OCI-LY3 (cell line): ENCODE measurements around the gene BCAT1.

Experiments
- H2AFZ ChIP-seq: fragments of 200-600, 300-600 bp; shearing (Covaris generic); 2 replicates; pipeline ENCODE4 v1.6.0; 2014; ENCODE audit warnings: antibody characterized with exemption, low read depth, low read length
- H3K27ac ChIP-seq: fragments of 200-600, 300-600 bp; sonication (generic); 2 replicates; pipeline ENCODE4 v1.5.1; 2014; ENCODE audit warnings: mild to moderate bottlenecking, low read length, moderate library complexity, mixed read lengths
- H3K27me3 ChIP-seq: fragments of 200-600, 300-600 bp; sonication (generic); 2 replicates; pipeline ENCODE4 v1.6.1; 2014; ENCODE audit warnings: low read depth, low read length, mixed read lengths
- H3K36me3 ChIP-seq: fragments of 200-600, 300-600 bp; sonication (generic); replicated peaks from 2 replicates; pipeline ENCODE3; 2014; ENCODE audit warnings: low read depth, low read length, mixed read lengths
- H3K4me1 ChIP-seq: fragments of 300-600, 200-600 bp; sonication (generic); 2 replicates; pipeline ENCODE4 v1.6.1; 2014; ENCODE audit warnings: low read length, mixed read lengths
- H3K4me2 ChIP-seq: fragments of 200-600, 300-600 bp; sonication (generic); 2 replicates; pipeline ENCODE4 v1.6.1; 2014; ENCODE audit warnings: low read length, mixed read lengths
- H3K4me3 ChIP-seq: fragments of 300-600, 200-600 bp; sonication (generic); 2 replicates; pipeline ENCODE4 v1.5.1; 2014; ENCODE audit warnings: antibody characterized with exemption, mild to moderate bottlenecking, low read length, moderate library complexity
- H3K79me2 ChIP-seq: fragments of 300-600, 200-600 bp; shearing (Covaris generic); 2 replicates; pipeline ENCODE4 v1.6.1; 2014; ENCODE audit warnings: mild to moderate bottlenecking, low read length, mixed read lengths
- H3K9ac ChIP-seq: fragments of 300-600, 200-600 bp; shearing (Covaris generic); 2 replicates; pipeline ENCODE4 v1.6.0; 2014; ENCODE audit warnings: mild to moderate bottlenecking, low read length, moderate library complexity
- H3K9me3 ChIP-seq: fragments of 200-600, 300-600 bp; shearing (Covaris generic); 2 replicates; pipeline ENCODE4 v1.6.1; 2014; ENCODE audit warnings: low read length, mixed read lengths; ENCODE audit not compliant: insufficient read depth
- H4K20me1 ChIP-seq: fragments of 200-600, 300-600 bp; sonication (generic); 2 replicates; pipeline ENCODE4 v1.6.1; 2016; ENCODE audit warnings: low read length, mixed read lengths; ENCODE audit not compliant: insufficient read depth
- CTCF ChIP-seq: fragments of 200-600, 300-600 bp; sonication (generic); IDR thresholded peaks from 2 replicates; pipeline ENCODE4 v1.5.1; 2014; ENCODE audit warnings: antibody characterized with exemption, low read length, low read depth
- EZH2phosphoT487 ChIP-seq: fragments of 200-600 bp; shearing (Covaris generic); IDR thresholded peaks from 2 replicates; pipeline ENCODE4 v1.6.1; 2018; ENCODE audit warnings: antibody characterized with exemption, mixed run types, low read depth

Gene BCAT1

GRCh38 chr12:24996820-24997219 is 47.9 kb upstream of the BCAT1 start:
- Histone ChIP-seq H3K4me3 (peak overlapping the region; percentile 76), H3K4me1 (peaks cover 69% of the 10 kb centered on the region), H3K4me2 (peak overlapping the region; percentile 95)

GRCh38 chr12:24996102-24996797 is 47.3 kb upstream of the BCAT1 start:
- peak overlapping the region; percentile 95 for H3K4me2 ChIP-seq
- no peak for TF ChIP-seq CTCF
- TF ChIP-seq EZH2phosphoT487, result no peak
- H2AFZ ChIP-seq, result peak overlapping the region; percentile 73; the same call in 1 of the 2 replicates
- peak overlapping the region; percentile 76 for H3K4me3 ChIP-seq
- no peaks in the 10 kb centered on the region for H3K79me2 ChIP-seq
- H3K4me1 ChIP-seq, result peaks cover 70% of the 10 kb centered on the region
- no peaks in the 10 kb centered on the region for H3K9me3 ChIP-seq
- peak overlapping the region; percentile 47 for H3K9ac ChIP-seq
- H3K36me3 ChIP-seq, result no peaks in the 10 kb centered on the region
- peak overlapping the region; percentile 82 for H3K27ac ChIP-seq
- H3K27me3 ChIP-seq, result no peaks in the 10 kb centered on the region; the same call in 1 of the 2 replicates
- H4K20me1 ChIP-seq, result no peaks in the 10 kb centered on the region

More at GRCh38 chr12:24996820-24997219, 47.9 kb upstream of the BCAT1 start:
- Histone ChIP-seq H3K27ac (peak overlapping the region; percentile 82), H3K79me2 (no peaks in the 10 kb centered on the region), H3K9me3 (no peaks in the 10 kb centered on the region), H3K9ac (peak overlapping the region; percentile 47; the same call in 1 of the 2 replicates), H2AFZ (no peak overlapping the region), H3K36me3 (no peaks in the 10 kb centered on the region), H4K20me1 (no peaks in the 10 kb centered on the region), H3K27me3 (no peaks in the 10 kb centered on the region; the same call in 1 of the 2 replicates)
- TF ChIP-seq CTCF (no peak), EZH2phosphoT487 (no peak)

- Histone ChIP-seq H3K79me2 (no peaks in the 10 kb centered on the region), H3K9ac (no peak overlapping the region), H3K9me3 (no peaks in the 10 kb centered on the region), H3K27ac (no peak overlapping the region), H3K27me3 (peaks cover 6% of the 10 kb centered on the region), H2AFZ (no peak overlapping the region), H3K4me1 (peaks cover 46% of the 10 kb centered on the region), H3K36me3 (no peaks in the 10 kb centered on the region), H4K20me1 (no peaks in the 10 kb centered on the region), H3K4me2 (no peak overlapping the region), H3K4me3 (no peak overlapping the region)
- no peak for TF ChIP-seq EZH2phosphoT487
- no peak for TF ChIP-seq CTCF
Measured at GRCh38 chr12:24993793-24994192, 44.9 kb upstream of the BCAT1 start.

DNA sequence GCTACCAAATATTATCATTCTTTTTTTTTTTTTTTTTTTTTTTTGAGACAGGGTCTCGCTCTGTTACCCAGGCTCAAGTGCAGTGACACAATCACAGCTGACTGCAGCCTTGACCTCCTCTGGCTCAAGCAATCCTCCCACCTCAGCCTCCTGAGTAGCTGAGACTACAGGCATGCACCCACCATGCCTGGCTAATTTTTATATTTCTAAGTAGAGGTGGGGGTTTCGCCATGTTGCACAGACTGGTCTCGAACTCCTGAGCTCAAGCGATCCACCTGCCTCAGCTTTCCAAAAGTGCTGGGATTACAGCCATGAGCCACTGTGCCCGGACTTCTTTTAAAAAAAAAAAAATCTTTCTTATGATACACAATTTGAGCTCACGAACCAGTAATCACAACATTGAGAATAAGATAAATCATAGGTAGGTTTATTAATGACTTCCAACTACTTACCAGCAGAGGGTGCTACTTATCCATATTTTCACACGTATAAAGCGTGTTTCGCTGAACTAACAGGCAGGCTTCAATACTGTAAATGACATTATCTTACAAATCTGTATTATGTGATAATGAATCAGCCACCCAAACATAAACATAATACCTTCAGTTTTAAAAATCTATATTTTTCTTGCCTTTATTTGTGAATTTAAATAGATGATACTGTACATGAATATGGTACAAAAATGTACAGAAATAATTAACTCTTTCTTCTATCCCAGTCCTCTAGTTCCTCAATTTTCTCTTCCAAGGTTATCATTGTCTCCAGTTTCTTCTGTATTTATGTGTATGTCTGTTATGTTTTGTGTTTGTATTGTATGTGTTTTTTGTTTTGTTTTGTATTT is 42.5 kb upstream of the BCAT1 start:
- Histone ChIP-seq H3K4me3 (peak overlapping the region; percentile 57), H3K79me2 (no peaks in the 10 kb centered on the region), H3K4me1 (peaks cover 24% of the 10 kb centered on the region), H3K4me2 (peak overlapping the region; percentile 64), H2AFZ (no peak overlapping the region), H3K27me3 (peaks cover 6% of the 10 kb centered on the region), H3K27ac (no peak overlapping the region), H3K9ac (no peak overlapping the region), H3K9me3 (no peaks in the 10 kb centered on the region), H4K20me1 (no peaks in the 10 kb centered on the region), H3K36me3 (no peaks in the 10 kb centered on the region)
- TF ChIP-seq EZH2phosphoT487 (no peak), CTCF (peak; percentile 84)
